Measurements from ENCODE around the gene PLCB1. TPM values are rescaled to one million over a fixed set of nuclear protein-coding genes. Genes with fewer than 3 reads are reported as not detected.

Gene PLCB1
- total RNA-seq, 2 donors from 2014 or later: 7.3 to 45.5 TPM

GRCh38 chr20:8657664-8658063 lies 525.6 kb downstream of the PLCB1 start:
- DNase-seq (ENCODE audit: low spot score): no peak
- Histone ChIP-seq H3K27me3 (no peaks in the 10 kb centered on the region), H3K4me3 (no peak overlapping the region), H3K27ac (no peak overlapping the region), H3K4me1 (peaks cover 0 to 7% of the 10 kb centered on the region in 2 donors), H3K9me3 (no peaks in the 10 kb centered on the region), H3K36me3 (no peaks in the 10 kb centered on the region)
- TF ChIP-seq CTCF (IDR thresholded peaks at IDR 0.05): no peak

GRCh38 chr20:8658103-8658502 lies 526.0 kb downstream of the PLCB1 start:
- no peaks in the 10 kb centered on the region for H3K36me3 ChIP-seq
- no peak overlapping the region for H3K4me3 ChIP-seq
- H3K27me3 ChIP-seq: no peaks in the 10 kb centered on the region
- peaks cover 0 to 7% of the 10 kb centered on the region in 2 donors for H3K4me1 ChIP-seq
- DNase-seq (ENCODE audit: low spot score): no peak
- no peak for TF ChIP-seq CTCF (IDR thresholded peaks at IDR 0.05)
- no peak overlapping the region for H3K27ac ChIP-seq
- H3K9me3 ChIP-seq: no peaks in the 10 kb centered on the region

GRCh38 chr20:8661229-8661952 lies 529.3 kb downstream of the PLCB1 start:
- Histone ChIP-seq H3K4me3 (no peak overlapping the region), H3K27ac (no peak overlapping the region), H3K4me1 (peaks cover 0 to 5% of the 10 kb centered on the region in 2 donors), H3K36me3 (no peaks in the 10 kb centered on the region), H3K9me3 (no peaks in the 10 kb centered on the region), H3K27me3 (no peaks in the 10 kb centered on the region)
- DNase-seq (ENCODE audit: low spot score): no peak
- no peak for TF ChIP-seq CTCF (IDR thresholded peaks at IDR 0.05)

- Histone ChIP-seq H3K36me3 (no peaks in the 10 kb centered on the region), H3K9me3 (no peaks in the 10 kb centered on the region), H3K4me3 (no peak overlapping the region), H3K4me1 (peaks cover 0 to 12% of the 10 kb centered on the region in 2 donors), H3K27ac (no peak overlapping the region), H3K27me3 (no peaks in the 10 kb centered on the region)
- no peak for DNase-seq (ENCODE audit: low spot score)
- no peak for TF ChIP-seq CTCF (IDR thresholded peaks at IDR 0.05)
These were observed 530.4 kb downstream of the PLCB1 start for GRCh38 chr20:8662433-8662954.

GRCh38 chr20:8663424-8663823 lies 531.4 kb downstream of the PLCB1 start:
- Histone ChIP-seq H3K36me3 (no peaks in the 10 kb centered on the region), H3K4me3 (no peak overlapping the region), H3K9me3 (no peaks in the 10 kb centered on the region), H3K4me1 (peaks cover 0 to 22% of the 10 kb centered on the region in 2 donors), H3K27me3 (no peaks in the 10 kb centered on the region), H3K27ac (no peak overlapping the region)
- DNase-seq (ENCODE audit: low spot score): no peak
- TF ChIP-seq CTCF (IDR thresholded peaks at IDR 0.05): no peak

All from right atrium auricular region (tissue), 2 donors.